GM12874 (cell line): ENCODE measurements around the gene SAMD14.

Source experiments
- CTCF ChIP-seq: IDR thresholded peaks from 2 replicates; pipeline ENCODE4 v1.5.1; 2011; ENCODE audit warnings: low read depth, mild to moderate bottlenecking, control low read depth, low read length, moderate library complexity; ENCODE audit not compliant: insufficient read depth

The SAMD14 gene

GRCh38 chr17:50088952-50089825 is 40.8 kb downstream of the SAMD14 start:
- no peak for TF ChIP-seq CTCF

GRCh38 chr17:50087912-50088405 is 42.0 kb downstream of the SAMD14 start:
- no peak for TF ChIP-seq CTCF

- TF ChIP-seq CTCF, result peak; percentile 99
Observed at GRCh38 chr17:50087246-50087911, 42.6 kb downstream of the SAMD14 start.

- no peak for TF ChIP-seq CTCF
Observed at GRCh38 chr17:50081757-50082156, 48.2 kb downstream of the SAMD14 start.

- no peak for TF ChIP-seq CTCF
Observed at GRCh38 chr17:50080827-50081226, 49.1 kb downstream of the SAMD14 start.

DNA sequence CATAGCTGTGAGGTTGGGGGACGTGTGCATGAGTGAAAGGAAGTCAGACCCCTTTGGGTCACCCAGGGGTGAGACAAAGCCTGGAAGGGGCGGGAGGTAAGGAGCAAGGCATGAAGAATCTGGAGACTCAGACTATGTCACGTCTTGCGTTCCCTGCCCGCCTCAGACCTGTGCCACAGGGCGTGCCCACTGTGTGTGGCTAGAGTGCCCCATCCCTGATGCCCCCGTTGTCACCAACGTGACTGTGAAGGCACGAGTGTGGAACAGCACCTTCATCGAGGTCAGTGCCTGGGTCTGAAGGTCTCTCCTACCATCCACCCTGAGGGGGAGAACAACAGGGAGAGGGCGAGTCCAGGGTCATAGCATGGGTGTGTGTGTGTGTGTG is 49.9 kb downstream of the SAMD14 start:
- no peak for TF ChIP-seq CTCF

DNA sequence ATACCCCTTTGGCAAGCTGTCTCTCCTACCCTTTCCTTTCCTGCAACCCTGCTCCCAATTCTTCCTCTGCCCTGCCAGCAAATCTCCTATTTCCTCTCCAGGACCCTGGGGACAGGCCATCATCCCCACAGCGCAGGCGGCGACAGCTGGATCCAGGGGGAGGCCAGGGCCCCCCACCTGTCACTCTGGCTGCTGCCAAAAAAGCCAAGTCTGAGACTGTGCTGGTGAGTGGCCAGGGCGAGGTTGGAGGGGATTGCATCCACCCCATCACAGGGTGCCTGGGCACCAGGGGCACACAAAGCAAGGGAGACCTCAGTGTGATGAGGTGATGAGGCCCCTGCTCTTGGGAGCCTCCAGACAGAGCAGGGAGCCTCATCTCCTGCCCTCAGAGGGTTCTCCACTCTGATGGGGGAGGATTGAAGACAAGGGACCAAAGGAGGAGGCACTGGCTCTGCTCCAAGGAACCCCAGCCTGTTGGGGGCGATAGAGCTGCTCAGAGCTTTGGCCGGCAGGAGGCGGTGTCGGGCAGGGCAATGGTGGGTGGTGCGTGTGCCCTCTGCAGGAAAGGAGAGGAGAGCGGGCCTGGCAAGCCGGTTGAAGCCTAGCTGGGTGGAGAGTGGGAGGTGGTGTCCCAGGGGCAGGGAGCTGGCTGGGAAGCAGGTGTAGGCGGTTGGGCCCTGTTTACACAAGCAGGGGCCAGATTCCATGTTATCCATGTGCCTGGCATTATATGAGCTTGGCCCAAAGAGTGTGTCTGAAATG is 50.4 kb downstream of the SAMD14 start:
- TF ChIP-seq CTCF, result peak; percentile 78
